COLO829 (cell line): Measurements from ENCODE around the gene TCF4.

Experiments
- DNase-seq: peaks from one replicate; pipeline ENCODE4 v3.0.0; 2012; ENCODE audit warnings: low spot score

The TCF4 gene

DNA sequence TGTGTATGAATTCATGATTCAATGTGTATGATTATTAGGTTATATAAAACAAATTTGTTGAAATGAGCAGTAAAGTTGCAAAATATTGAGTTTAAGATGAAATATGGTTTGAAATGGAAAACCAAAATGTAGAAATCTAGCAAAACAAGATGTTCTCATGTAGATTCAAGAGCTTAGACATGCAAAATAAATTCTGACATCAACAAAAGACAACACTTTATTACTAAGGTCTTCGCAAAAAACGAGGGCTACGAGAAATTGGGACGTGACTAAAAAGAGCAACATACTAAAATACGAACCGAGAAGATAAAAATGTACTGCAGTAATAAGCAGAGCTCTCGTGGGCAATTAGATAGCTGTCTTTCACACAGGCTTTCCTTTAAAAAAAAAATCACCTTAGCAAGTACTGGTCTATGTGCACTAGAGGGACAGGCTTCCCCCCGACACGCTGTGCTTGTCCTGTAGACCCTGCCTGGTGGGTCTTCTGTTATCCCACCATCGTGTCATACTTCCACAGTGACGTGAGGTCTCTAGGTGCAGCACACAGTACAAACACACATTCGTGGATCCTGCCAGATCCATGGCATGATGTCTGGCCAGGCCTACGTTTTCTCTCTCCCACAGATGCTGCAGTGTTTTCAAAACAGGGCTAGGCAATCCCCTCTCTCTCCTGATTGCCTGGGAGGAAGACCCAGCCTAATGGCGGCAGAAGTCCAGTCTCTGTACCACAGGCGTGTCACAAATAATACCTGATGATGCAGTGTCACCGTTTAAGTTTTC, 240.8 kb downstream of the TCF4 start:
- no peak for DNase-seq

DNA sequence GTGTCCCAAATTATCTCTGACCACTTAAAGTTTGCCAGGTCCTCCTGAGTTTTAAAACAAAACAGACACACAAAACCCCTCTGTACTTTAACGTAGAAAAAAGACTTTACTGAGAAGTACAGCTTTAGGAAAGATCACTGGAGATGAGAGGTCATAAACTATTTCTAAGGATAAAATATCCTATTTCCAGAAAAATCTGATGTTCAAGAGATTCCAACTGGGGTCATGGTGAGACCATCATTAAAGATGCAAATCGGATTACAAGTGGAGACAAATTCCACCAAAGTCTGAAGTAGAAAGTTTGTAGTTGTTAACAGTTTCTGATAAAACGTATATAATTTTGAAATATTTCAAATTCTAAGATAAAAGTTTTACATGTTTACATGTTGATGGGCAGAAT, 241.6 kb downstream of the TCF4 start:
- DNase-seq, result no peak

DNA sequence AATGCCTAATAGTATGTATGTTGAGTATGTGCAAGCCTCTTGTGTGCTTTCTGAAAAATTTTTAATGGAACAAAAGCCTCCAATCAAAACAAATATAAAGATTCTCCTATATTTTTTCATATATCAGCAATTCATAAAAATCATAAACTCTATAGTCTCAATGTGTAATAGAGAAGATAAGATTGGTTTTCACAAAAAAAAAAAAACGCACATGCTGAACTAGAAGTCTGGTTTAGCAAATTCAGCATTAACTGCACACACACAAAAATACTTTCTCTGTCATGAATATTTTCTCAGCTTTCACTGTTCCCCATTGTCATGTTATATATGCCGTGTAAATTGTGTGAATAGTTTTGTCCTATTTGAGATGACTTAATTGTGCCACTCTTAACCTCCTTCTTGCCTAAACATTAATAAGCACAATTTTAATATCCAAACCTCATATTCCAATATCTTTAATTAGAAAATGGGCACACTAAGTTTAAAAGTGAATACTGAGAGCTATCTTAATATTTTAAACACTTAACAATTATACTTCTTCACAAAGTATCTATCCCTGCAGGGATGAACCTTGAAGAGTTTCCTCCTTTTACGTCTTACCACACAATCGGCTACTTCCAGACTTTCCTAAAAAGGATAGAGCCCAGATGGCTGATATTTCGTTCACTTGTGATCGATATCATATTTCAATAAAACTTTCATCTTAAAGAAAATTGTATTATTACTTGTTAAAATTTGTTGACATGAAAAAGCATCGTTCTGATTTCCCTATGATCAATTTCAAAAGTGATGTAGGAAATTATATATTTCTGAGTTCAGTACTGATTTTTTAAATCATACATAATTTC, 242.7 kb downstream of the TCF4 start:
- no peak for DNase-seq

DNA sequence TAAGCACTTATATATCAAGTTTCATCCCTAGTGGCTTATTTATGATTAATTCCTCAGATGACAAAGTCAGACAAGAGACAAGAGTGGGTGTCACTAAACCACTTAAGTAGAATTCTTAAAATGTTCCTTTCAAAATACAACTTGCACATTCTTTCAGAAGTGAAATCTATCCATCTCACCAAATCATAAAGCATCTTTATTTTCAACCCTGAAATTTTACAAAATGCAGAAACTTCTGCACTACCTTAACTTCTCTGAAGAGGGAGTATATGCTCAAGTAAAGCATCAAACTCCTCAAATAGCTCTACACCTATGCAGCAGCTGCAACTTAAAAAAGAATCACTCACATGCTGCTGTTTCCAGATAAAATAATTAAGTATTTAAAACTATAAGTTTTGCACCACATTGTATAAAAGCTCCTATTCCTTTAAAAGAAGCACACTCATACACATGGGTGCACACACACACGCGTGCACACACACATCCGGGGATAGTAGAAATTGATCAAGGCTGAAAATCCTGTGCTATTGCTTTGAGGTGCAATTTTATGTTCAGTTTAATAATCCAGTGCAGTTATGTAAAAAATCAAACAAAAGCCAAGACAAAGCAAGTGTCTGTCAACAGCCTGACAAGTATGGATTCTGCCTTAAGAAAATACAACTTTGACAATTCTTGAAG, 244.5 kb downstream of the TCF4 start:
- DNase-seq, result no peak

DNA sequence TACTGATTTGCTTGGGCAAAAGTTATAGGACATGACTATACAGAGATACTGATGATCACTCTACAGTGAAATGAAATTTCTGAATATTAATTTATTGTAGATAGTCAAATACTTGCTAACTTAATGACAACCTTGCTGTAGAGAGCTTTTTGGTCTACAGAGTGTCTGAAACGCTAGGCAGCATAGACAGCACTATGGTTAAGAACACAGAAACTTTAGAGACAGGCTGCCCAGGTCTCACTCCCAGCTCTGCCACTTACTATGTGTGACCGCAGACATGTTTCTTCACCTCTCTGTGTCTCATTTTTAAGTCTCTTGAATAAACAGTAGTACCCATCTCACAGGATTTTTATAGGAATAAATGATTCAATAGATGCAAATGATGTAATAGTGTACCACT, 247.0 kb downstream of the TCF4 start:
- no peak for DNase-seq

DNA sequence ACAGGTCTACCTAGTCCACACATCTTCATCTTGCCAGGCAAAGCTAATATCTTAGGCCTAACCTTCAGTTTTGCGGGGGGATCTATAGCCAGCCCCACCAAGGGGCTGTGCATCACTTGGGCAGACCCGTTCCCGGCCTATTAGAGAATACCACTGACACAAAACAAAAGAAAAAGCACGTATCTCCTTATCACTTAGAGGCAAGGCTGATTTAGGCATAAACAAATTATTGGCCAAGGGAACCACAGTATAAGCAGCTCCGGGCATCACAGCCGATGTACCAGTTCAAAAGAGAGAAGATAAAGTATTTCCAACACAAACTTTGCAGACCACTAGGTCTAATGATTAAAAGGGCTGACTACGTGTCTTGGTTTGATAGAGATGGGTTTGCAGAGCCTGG, 248.0 kb downstream of the TCF4 start:
- DNase-seq, result no peak

DNA sequence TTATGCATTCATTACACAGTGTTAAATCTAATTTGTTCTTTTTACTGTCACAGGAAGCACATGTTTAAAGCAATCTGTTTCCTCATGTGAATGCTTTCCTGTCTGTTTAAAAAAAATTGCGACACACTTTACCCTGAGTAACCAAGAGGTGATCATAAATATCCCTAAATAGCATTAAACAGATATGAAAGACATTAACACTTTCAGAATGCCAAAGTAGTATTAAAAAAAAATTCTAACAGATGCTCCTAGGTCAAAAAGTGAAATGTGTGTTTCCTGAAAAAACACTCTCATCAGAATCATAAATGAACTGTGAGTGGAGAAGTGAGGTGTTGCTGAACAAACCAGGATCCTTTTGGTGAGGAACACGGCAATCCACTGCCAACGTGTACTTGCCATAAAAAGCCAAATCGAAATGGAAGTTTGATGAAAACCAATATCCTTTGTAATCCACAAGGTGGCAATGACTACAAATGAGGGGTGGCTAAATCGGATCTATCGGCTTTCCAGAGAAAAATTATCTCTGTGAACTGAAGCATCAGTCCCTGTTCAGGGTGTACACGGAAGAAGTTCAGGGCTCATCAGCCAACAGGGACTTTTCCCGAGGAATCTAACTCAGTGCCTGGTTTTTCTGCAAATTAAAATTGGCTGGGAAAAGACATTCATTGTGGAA, 248.9 kb downstream of the TCF4 start:
- DNase-seq, result no peak

DNA sequence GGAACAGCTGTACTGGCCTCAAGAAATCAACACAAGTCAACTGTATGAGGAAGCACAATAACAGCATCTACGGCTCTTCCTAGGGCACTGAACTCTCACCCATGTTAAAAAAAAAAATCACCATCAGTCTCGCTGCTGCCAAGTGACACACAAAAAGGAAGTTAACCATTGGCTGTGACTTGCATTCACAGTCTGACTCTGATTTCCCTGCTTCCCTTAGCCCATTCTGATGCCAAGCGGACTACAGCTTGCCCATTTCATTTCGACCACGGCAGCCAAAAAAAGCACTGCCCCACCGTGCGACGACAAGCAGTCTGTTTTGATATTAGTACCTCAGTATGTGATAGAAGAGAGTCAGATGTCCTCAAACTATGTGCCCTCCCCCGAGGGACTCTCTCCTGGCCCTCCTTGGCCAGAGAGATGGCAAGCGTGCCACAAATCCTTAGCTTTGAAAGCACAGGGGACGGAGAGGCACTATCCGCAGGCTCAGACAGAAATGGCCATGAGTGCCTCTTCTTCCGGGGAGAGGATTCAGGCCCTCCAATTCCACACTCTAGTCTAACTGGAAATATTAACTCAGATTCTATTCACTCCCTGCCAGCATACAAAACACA, 250.0 kb downstream of the TCF4 start:
- DNase-seq, result no peak

DNA sequence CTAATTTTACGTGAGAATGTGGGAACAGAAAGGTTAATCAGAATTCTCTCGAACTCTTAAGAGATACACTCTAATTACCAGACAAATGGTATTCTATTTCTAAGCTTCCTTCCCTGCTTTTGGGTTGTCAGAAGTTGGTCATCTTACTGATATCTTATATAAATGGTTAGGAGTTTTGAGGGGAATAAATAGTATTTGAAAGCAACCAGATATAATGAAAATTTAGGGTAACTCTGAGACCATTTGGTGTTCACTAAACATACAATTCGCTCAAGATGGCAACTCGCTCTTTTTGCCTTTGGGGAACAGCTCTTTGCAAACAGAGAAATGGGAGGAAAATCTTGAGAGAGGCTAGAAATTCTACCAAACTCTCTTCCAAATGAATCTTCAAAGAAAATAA, 250.9 kb downstream of the TCF4 start:
- no peak for DNase-seq

DNA sequence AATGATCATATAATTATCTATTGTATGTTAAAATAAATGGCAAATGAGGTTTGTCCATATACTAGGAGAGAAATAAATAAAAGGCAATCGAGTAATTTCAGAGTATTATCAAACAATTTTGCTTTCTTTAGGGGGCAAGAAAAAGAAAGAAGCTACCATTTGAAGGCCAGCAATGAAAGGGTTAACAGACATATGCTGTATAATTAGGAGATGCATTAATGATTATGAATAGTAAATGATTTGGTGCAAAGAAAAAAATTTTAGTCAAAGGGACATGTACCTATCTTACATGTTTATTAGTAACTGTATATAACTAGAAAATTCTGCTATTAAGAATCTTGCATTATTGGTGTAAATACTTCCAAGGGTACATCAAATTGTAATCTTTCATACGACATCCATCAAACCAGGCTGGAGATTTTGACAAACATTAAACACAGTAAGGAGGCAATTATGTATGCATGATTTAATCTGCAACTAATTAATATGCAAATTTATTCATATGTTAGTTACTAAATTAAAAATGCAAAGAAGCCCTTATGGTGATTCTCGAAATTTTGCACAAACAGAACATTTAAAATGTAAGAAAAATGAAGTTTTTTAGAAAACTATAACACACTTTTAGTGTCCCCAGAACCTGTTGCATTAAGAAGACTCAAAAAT, 251.4 kb downstream of the TCF4 start:
- no peak for DNase-seq

DNA sequence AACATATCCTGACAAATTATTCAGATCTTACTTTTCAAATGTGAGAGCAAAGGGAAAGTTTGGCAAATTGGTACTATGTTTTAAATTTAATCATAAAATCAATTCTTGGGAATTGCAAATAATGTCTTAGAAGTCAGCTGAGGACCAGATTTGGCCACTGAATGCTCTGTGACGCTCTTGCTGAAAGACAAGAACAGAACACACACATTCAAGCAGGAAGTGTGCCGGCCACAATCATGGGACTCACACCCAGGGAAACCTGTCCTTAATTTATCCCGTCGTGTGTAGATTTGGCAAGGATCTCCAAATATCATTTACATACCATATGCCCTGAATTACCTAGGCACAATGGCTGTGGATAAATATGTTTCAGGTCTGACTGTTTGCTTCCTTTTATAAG, 253.1 kb downstream of the TCF4 start:
- DNase-seq, result no peak

DNA sequence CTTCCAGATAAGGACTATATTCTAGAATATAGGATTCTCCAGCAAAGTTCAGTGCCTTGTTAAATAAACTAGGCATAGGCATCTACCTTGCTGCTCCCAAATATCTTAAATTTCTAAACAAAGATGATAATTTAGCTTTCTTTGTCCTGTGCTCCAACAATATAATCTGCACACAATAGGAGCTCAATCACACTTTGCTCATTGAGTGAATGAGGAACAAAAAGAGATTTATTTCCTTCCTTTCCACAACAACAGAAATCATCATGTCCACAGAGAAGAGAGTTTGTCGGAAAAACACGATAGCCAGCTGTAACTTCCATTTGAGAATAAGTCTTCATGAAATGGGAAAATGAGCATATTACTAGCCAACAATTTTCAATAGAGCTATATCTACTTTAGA, 256.7 kb downstream of the TCF4 start:
- DNase-seq, result no peak

DNA sequence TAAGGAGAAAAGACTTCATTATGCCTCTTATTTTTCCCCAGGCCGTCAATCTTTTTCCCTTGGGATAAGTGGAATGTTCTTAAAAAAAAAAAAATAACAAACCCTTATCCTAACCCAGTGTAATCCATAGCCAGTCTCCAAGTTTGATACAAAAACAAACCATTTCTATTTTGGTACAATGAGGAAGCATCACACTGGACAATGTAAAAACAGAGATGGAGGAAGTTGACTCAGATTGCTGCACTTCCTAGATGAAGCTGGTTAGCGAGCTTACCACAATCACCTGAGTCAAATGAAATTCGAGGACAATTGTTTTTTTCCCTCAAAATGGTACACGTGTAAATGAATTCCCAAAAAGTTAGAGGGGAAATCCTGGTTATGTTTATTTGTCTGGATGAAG, 259.7 kb downstream of the TCF4 start:
- DNase-seq, result no peak

DNA sequence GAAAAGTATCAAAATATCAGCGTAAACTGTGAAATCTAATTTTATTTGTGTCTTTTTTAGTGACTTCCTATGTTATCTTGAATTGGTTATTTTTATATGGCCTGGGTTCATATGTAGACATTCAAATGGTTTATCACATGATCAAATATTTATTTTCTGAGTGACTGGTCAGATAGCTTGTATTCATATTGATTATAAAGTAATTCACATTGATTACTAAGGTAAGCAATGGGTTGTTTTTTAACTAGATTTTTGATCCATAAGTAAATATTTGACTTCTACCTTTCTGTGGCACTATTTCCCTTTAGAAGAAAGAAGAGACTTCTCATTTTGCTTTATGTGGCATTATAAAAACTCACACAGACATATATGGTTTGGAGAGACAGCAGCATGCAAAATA, 260.5 kb downstream of the TCF4 start:
- no peak for DNase-seq

DNA sequence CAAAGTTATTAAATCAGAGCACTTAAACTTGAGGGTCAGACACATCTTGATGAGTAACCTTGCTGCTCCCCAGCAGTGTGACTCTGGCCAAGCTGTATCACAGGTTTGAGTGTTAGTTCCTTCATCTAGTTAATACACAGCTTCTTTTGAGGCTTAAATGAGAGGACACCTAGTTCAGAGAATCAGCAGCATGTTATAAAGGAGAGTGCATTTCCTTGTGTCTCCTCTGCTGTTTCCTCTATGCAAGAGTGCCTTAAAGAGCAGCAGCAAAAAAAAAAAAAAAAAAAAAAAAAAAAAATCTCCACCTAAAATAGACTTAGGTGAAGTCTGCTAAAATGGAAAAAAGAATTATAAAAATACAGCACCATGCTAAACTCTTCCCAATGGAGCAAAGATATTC, 261.9 kb downstream of the TCF4 start:
- no peak for DNase-seq

DNA sequence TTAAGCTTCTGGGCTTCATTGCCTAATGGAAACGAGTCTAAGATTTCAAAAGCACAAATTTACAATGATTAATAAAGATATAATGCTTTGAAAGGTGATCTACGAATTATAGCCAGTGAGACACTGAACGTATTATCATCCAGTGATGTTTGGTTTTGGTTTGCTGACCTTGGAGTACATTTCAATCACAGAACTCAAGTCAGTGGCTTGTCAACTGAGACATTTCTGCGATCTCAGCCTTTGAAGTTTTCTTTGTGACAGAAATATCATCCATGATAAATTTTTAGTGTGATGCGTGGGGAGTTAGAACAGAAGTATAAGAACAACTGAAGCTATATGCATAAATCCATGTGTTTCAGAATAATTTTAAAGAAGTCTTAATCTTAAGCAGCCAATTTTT, 263.8 kb downstream of the TCF4 start:
- DNase-seq, result no peak

DNA sequence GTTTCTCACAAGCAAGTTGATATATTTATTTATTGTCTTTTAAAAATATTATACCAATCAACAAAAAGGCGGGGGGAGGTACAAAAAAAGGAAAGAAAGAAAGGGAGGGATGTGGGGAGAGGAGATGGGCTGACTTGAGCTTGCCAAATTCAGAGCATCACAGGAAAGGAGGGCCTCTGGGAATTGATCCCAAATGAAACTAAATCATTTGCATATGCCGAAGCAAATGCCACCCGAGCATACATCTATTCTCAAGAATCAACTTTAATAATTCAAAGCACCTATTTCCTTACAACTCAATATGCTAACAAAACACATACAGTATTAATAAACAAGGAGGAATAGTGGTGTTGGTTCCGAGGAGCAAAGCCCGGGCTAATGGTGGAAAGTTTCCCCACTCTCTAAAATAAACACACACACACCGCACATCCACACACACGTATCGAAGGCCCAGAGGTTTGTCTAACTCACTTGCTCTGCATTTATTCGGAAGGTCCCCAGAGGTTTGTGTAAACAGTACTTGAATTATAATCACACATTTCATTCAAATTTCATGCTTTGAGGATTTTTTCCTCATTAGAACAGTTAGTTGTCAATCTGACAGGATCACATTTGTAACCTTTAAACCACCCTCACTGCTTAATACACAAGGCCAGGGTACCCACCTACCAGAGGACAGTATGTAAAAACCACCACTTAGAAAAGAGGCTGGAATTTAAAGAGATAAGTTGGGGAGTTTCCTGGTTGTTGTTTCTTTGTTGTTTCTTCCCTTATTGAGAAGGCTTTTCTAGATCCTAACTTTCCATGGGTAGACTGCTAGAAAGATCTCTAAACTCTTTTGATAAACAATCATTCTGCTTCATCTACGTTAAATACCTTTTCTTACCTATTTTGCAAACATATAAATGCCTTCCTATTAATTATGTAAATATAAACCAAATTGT, 264.7 kb downstream of the TCF4 start:
- DNase-seq, result no peak

DNA sequence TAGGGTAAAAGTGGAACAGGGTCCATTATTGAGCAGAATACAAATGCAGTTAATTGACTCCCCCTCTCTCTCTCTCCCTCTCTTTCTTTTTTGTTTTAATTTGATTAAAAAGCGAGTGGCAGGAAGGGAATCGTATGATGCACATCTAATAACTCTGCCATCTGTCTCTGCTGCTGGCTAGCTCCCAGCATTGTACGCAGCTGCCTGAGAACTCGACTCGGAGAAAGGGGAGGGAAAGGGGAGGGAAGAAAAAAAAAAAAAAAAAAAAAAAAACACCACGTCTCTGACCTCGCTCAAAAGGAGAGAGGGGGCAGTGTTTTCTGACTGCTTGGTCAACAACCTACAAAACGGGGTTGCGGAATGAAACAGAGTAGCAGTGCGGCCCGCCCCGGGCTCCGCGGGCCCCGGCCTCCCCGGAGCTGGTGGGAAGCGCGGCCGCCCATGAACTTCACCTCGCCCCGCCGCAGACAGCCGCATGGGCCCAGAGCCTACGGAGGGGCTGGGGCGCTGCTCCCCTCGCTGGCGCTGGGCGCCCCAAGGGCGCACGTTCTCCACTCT, 265.7 kb downstream of the TCF4 start:
- peak; percentile 14 for DNase-seq

DNA sequence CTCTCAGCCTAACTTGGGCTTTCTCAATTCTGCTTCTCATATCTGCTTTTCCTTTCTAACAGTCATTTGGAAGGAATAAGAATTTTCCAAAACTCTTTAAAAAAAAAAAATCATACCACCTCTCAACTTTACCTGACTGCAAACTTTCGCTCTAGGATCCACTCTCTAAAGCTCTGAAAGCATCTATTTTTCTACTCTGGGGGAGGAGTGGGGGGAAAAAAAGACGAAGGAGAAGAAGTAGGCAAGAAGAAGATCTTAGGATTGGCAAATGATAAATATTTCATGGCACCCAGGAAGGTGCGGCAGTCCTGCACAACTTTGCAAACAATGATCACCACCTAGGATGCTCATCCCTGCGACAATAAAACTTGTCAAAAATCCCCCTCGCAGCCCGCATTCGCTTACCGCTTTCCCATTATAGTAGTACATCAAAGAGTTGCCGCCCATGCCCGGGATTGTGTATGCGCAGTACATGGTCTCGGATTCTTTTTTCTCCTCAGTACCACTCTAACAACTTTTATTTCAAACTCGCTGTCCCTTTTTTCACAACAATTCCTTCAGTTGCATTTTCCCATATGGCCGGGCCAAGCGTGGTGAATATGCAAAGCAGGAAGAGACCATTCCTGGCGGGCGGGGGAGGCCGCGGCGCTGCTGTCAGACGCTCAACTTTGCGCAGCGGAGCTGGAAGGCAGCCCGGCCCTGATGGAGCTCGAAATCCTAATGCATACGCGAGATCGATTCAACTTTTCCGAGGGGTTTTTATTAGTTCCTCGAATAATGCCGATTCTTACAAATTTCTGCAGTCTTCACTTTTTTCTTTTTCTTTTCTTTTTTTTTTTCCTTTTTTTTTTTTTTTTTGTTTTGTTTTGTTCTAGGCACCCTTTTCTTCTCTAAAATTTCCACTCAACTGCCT, 266.5 kb downstream of the TCF4 start:
- peak; percentile 9 for DNase-seq
